ENCODE results near the gene MDM2. TPM values are rescaled to one million over a fixed set of nuclear protein-coding genes. Genes with fewer than 3 reads are reported as not detected.

Gene MDM2
- total and polyA plus RNA-seq, 10 of the 15 experiments (the other 5 are each of a cell fraction or from before 2014, with no cell fraction given), result 48.2 to 174 (median 85.0) TPM

DNA sequence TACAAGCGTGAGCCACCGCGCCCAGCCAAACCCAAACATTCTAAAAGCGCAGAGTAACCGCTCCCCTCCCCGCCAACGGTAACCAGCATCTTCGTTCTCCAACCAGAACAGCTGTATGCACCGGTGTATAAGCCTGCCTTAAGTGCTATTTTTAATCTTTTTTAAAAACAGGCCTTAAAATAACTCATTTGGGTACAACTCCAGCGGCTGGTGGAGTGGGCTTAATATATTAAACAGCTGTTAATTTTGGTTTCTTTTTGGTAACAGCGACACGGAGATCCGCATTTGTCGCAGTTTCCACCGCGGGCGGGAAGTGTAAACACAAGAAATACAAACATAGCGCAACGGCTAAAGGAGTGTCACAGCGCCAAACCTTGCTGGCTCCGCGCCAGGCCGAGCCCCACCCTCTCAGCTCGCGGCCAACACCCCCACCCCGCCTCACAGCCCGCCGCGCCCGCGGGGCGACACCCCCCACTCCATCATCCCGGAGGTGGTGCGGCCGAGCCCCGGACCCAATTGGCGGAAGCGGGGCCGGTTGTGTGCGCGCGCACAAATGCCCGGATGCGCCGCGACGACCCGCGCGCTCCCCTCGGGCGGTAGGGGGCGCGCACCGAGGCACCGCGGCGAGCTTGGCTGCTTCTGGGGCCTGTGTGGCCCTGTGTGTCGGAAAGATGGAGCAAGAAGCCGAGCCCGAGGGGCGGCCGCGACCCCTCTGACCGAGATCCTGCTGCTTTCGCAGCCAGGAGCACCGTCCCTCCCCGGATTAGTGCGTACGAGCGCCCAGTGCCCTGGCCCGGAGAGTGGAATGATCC, at the start of gene MDM2 (continued):
- TF ChIP-seq SREBF1 (IDR thresholded peaks at IDR 0.05; ENCODE audit: low read length), result no peak
- TF ChIP-seq NRF1 (conservative IDR thresholded peaks at IDR 0.05; ENCODE audit: low read depth, low read length), result 0 out of 2 replicates have a peak, but pooled peaks have one; percentile 28
- TF ChIP-seq MTA2 (IDR thresholded peaks at IDR 0.05; ENCODE audit: low read depth), result peak; percentile 64; the same call in 1 of the 2 replicates
- peak; percentile 66; the same call in 1 of the 2 replicates for TF ChIP-seq SMAD5 (IDR thresholded peaks at IDR 0.05; ENCODE audit: low read depth)
- TF ChIP-seq, protein P1, sequence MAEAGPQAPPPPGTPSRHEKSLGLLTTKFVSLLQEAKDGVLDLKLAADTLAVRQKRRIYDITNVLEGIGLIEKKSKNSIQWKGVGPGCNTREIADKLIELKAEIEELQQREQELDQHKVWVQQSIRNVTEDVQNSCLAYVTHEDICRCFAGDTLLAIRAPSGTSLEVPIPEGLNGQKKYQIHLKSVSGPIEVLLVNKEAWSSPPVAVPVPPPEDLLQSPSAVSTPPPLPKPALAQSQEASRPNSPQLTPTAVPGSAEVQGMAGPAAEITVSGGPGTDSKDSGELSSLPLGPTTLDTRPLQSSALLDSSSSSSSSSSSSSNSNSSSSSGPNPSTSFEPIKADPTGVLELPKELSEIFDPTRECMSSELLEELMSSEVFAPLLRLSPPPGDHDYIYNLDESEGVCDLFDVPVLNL (IDR thresholded peaks at IDR 0.05; ENCODE audit: low read depth, low read length), result peak; percentile 35
- TF ChIP-seq SIN3A (IDR thresholded peaks at IDR 0.05; ENCODE audit: low read depth, low read length), result peak; percentile 58; the same call in 1 of the 2 replicates
- TF ChIP-seq, protein P2, sequence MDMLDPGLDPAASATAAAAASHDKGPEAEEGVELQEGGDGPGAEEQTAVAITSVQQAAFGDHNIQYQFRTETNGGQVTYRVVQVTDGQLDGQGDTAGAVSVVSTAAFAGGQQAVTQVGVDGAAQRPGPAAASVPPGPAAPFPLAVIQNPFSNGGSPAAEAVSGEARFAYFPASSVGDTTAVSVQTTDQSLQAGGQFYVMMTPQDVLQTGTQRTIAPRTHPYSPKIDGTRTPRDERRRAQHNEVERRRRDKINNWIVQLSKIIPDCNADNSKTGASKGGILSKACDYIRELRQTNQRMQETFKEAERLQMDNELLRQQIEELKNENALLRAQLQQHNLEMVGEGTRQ (IDR thresholded peaks at IDR 0.05; ENCODE audit: borderline replicate concordance, low read depth, low read length), result no peak
- no peak for TF ChIP-seq SP1 (IDR thresholded peaks at IDR 0.05; ENCODE audit: low read depth, low read length)
- TF ChIP-seq, protein P3, sequence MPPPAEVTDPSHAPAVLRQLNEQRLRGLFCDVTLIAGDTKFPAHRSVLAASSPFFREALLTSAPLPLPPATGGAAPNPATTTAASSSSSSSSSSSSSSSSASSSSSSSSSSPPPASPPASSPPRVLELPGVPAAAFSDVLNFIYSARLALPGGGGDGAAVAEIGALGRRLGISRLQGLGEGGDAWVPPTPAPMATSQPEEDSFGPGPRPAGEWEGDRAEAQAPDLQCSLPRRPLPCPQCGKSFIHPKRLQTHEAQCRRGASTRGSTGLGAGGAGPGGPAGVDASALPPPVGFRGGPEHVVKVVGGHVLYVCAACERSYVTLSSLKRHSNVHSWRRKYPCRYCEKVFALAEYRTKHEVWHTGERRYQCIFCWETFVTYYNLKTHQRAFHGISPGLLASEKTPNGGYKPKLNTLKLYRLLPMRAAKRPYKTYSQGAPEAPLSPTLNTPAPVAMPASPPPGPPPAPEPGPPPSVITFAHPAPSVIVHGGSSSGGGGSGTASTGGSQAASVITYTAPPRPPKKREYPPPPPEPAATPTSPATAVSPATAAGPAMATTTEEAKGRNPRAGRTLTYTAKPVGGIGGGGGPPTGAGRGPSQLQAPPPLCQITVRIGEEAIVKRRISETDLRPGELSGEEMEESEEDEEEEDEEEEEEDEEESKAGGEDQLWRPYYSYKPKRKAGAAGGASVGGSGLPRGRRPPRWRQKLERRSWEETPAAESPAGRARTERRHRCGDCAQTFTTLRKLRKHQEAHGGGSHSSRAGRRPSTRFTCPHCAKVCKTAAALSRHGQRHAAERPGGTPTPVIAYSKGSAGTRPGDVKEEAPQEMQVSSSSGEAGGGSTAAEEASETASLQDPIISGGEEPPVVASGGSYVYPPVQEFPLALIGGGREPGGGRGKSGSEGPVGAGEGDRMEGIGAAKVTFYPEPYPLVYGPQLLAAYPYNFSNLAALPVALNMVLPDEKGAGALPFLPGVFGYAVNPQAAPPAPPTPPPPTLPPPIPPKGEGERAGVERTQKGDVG (CRISPR knock-in tag; IDR thresholded peaks at IDR 0.05), result no peak
- TF ChIP-seq IKZF1 (conservative IDR thresholded peaks at IDR 0.05), result peak; percentile 66
- peak in 1 of 2 experiments; percentile 56; a peak in 1 of 4 replicates for TF ChIP-seq BHLHE40 (IDR thresholded peaks at IDR 0.05; ENCODE audit: borderline replicate concordance in 1 of 2, low read depth in 2 of 2, low read length in 1 of 2)
- peak; percentile 60 for TF ChIP-seq MXI1 (IDR thresholded peaks at IDR 0.05; ENCODE audit: low read depth, low read length)
- no peak for TF ChIP-seq IRF4 (IDR thresholded peaks at IDR 0.05; ENCODE audit: low read depth, low read length)
- TF ChIP-seq KAT2A (conservative IDR thresholded peaks at IDR 0.05; ENCODE audit: control insufficient read depth, low read depth, low read length), result no peak
- TF ChIP-seq MTA3 (IDR thresholded peaks at IDR 0.05; ENCODE audit: borderline replicate concordance, low read length), result peak; percentile 68; the same call in 1 of the 2 replicates
- TF ChIP-seq, protein P4, sequence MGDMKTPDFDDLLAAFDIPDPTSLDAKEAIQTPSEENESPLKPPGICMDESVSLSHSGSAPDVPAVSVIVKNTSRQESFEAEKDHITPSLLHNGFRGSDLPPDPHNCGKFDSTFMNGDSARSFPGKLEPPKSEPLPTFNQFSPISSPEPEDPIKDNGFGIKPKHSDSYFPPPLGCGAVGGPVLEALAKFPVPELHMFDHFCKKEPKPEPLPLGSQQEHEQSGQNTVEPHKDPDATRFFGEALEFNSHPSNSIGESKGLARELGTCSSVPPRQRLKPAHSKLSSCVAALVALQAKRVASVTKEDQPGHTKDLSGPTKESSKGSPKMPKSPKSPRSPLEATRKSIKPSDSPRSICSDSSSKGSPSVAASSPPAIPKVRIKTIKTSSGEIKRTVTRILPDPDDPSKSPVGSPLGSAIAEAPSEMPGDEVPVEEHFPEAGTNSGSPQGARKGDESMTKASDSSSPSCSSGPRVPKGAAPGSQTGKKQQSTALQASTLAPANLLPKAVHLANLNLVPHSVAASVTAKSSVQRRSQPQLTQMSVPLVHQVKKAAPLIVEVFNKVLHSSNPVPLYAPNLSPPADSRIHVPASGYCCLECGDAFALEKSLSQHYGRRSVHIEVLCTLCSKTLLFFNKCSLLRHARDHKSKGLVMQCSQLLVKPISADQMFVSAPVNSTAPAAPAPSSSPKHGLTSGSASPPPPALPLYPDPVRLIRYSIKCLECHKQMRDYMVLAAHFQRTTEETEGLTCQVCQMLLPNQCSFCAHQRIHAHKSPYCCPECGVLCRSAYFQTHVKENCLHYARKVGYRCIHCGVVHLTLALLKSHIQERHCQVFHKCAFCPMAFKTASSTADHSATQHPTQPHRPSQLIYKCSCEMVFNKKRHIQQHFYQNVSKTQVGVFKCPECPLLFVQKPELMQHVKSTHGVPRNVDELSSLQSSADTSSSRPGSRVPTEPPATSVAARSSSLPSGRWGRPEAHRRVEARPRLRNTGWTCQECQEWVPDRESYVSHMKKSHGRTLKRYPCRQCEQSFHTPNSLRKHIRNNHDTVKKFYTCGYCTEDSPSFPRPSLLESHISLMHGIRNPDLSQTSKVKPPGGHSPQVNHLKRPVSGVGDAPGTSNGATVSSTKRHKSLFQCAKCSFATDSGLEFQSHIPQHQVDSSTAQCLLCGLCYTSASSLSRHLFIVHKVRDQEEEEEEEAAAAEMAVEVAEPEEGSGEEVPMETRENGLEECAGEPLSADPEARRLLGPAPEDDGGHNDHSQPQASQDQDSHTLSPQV (IDR thresholded peaks at IDR 0.05), result 0 out of 2 replicates have a peak, but pooled peaks have one; percentile 55
- TF ChIP-seq E4F1 (IDR thresholded peaks at IDR 0.05; ENCODE audit: borderline replicate concordance, partially characterized antibody), result no peak

All from GM12878 (cell line).